Adipocyte (in vitro differentiated cells): ENCODE measurements around the gene EPS8L1.

ENCODE experiments used
- DNase-seq: peaks from one replicate; pipeline ENCODE4 v3.0.0-alpha.2; 2015; ENCODE audit warnings: low read depth
- H3K27me3 ChIP-seq: replicated peaks from 2 replicates; pipeline ENCODE4 v1.7.0; 2013; ENCODE audit warnings: mild to moderate bottlenecking, low read length, moderate library complexity; ENCODE audit not compliant: control insufficient read depth, insufficient read depth
- H3K36me3 ChIP-seq: 2 replicates; pipeline ENCODE4 v1.7.0; 2013; ENCODE audit warnings: low read length, mild to moderate bottlenecking, moderate library complexity; ENCODE audit not compliant: control insufficient read depth, insufficient read depth, severe bottlenecking
- H3K4me1 ChIP-seq: 2 replicates; pipeline ENCODE4 v1.7.0; 2013; ENCODE audit warnings: mild to moderate bottlenecking, low read length, moderate library complexity; ENCODE audit not compliant: control insufficient read depth, insufficient read depth
- H3K4me3 ChIP-seq: 2 replicates; pipeline ENCODE4 v1.7.0; 2013; ENCODE audit warnings: mild to moderate bottlenecking, low read length, moderate library complexity
- H3K9ac ChIP-seq: 2 replicates; pipeline ENCODE4 v1.7.0; 2013; ENCODE audit warnings: mild to moderate bottlenecking, low read length, moderate library complexity
- H3K9me3 ChIP-seq: 2 replicates; pipeline ENCODE4 v1.7.0; 2013; ENCODE audit warnings: mild to moderate bottlenecking, low read length, moderate library complexity; ENCODE audit not compliant: control insufficient read depth

Gene EPS8L1

GRCh38 chr19:55090564-55090963 lies 14.9 kb downstream of the EPS8L1 start:
- Histone ChIP-seq H3K36me3 (peaks cover 20% of the 10 kb centered on the region), H3K27me3 (peaks cover 8% of the 10 kb centered on the region), H3K4me1 (peaks cover 18% of the 10 kb centered on the region), H3K9ac (no peak overlapping the region), H3K4me3 (no peak overlapping the region), H3K9me3 (no peaks in the 10 kb centered on the region)
- DNase-seq, result no peak

- Histone ChIP-seq H3K4me3 (no peak overlapping the region), H3K9me3 (no peaks in the 10 kb centered on the region), H3K4me1 (peaks cover 18% of the 10 kb centered on the region), H3K9ac (no peak overlapping the region), H3K36me3 (peaks cover 20% of the 10 kb centered on the region), H3K27me3 (peaks cover under 1% of the 10 kb centered on the region)
- no peak for DNase-seq
Measured at GRCh38 chr19:55091126-55091910, 15.6 kb downstream of the EPS8L1 start.

GRCh38 chr19:55091955-55092354 lies 16.3 kb downstream of the EPS8L1 start:
- Histone ChIP-seq H3K4me3 (no peak overlapping the region), H3K9ac (no peak overlapping the region), H3K36me3 (peaks cover 20% of the 10 kb centered on the region), H3K27me3 (no peaks in the 10 kb centered on the region), H3K9me3 (no peaks in the 10 kb centered on the region), H3K4me1 (peaks cover 14% of the 10 kb centered on the region)
- no peak for DNase-seq

- no peaks in the 10 kb centered on the region for H3K9me3 ChIP-seq
- no peak overlapping the region for H3K4me3 ChIP-seq
- H3K27me3 ChIP-seq, result no peaks in the 10 kb centered on the region
- peaks cover 8% of the 10 kb centered on the region for H3K4me1 ChIP-seq
- H3K36me3 ChIP-seq, result peaks cover 21% of the 10 kb centered on the region
- DNase-seq, result no peak
- no peak overlapping the region for H3K9ac ChIP-seq
Measured at GRCh38 chr19:55092423-55093318, 17.0 kb downstream of the EPS8L1 start.

- no peak overlapping the region for H3K9ac ChIP-seq
- no peak for DNase-seq
- H3K4me1 ChIP-seq, result no peaks in the 10 kb centered on the region
- H3K9me3 ChIP-seq, result no peaks in the 10 kb centered on the region
- no peaks in the 10 kb centered on the region for H3K27me3 ChIP-seq
- H3K36me3 ChIP-seq, result peaks cover 40% of the 10 kb centered on the region
- no peak overlapping the region for H3K4me3 ChIP-seq
Measured at GRCh38 chr19:55094456-55095259, 19.0 kb downstream of the EPS8L1 start.

- Histone ChIP-seq H3K9ac (no peak overlapping the region), H3K36me3 (peaks cover 43% of the 10 kb centered on the region), H3K9me3 (no peaks in the 10 kb centered on the region), H3K4me1 (no peaks in the 10 kb centered on the region), H3K4me3 (no peak overlapping the region), H3K27me3 (no peaks in the 10 kb centered on the region)
- no peak for DNase-seq
Measured at GRCh38 chr19:55095260-55096060, 19.8 kb downstream of the EPS8L1 start.

- DNase-seq, result no peak
- Histone ChIP-seq H3K27me3 (no peaks in the 10 kb centered on the region), H3K36me3 (peaks cover 38% of the 10 kb centered on the region), H3K9me3 (no peaks in the 10 kb centered on the region), H3K9ac (no peak overlapping the region), H3K4me1 (no peaks in the 10 kb centered on the region), H3K4me3 (no peak overlapping the region)
Measured at GRCh38 chr19:55096061-55096701, 20.5 kb downstream of the EPS8L1 start.

GRCh38 chr19:55097864-55098715 lies 22.4 kb downstream of the EPS8L1 start:
- no peak for DNase-seq
- Histone ChIP-seq H3K4me3 (no peak overlapping the region), H3K4me1 (no peaks in the 10 kb centered on the region), H3K27me3 (no peaks in the 10 kb centered on the region), H3K9ac (no peak overlapping the region), H3K36me3 (peaks cover 54% of the 10 kb centered on the region), H3K9me3 (peaks cover 2% of the 10 kb centered on the region)

GRCh38 chr19:55098716-55099556 lies 23.3 kb downstream of the EPS8L1 start:
- Histone ChIP-seq H3K27me3 (no peaks in the 10 kb centered on the region), H3K36me3 (peaks cover 60% of the 10 kb centered on the region), H3K4me3 (no peak overlapping the region), H3K4me1 (no peaks in the 10 kb centered on the region), H3K9ac (no peak overlapping the region), H3K9me3 (peaks cover 7% of the 10 kb centered on the region)
- DNase-seq, result no peak
